Endothelial cell (in vitro differentiated cells): ENCODE measurements around the gene KLHDC10. TPM values are rescaled to one million over a fixed set of nuclear protein-coding genes. Genes with fewer than 3 reads are reported as not detected.

Experiments
- DNase-seq: peaks from one replicate; pipeline ENCODE4 v3.0.0; 2021; ENCODE audit warnings: low spot score
- H3K27ac Mint-ChIP-seq: one replicate; pipeline ENCODE4 v1.8.0; 2021; ENCODE audit warnings: mixed read lengths, inconsistent platforms; ENCODE audit not compliant: unreplicated experiment
- H3K27me3 Mint-ChIP-seq: one replicate; pipeline ENCODE4 v1.8.0; 2021; ENCODE audit warnings: mild to moderate bottlenecking, moderate library complexity, mixed read lengths, inconsistent platforms; ENCODE audit not compliant: unreplicated experiment
- H3K36me3 Mint-ChIP-seq: one replicate; pipeline ENCODE4 v1.8.0; 2021; ENCODE audit warnings: mild to moderate bottlenecking, low read depth, mixed read lengths, inconsistent platforms; ENCODE audit not compliant: unreplicated experiment
- H3K4me1 Mint-ChIP-seq: one replicate; pipeline ENCODE4 v1.8.0; 2021; ENCODE audit warnings: mild to moderate bottlenecking, mixed read lengths, inconsistent platforms; ENCODE audit not compliant: unreplicated experiment
- H3K4me3 Mint-ChIP-seq: one replicate; pipeline ENCODE4 v1.8.0; 2021; ENCODE audit warnings: mild to moderate bottlenecking, mixed read lengths, inconsistent platforms; ENCODE audit not compliant: unreplicated experiment
- H3K9me3 Mint-ChIP-seq: one replicate; pipeline ENCODE4 v1.8.0; 2021; ENCODE audit warnings: mixed read lengths, inconsistent platforms; ENCODE audit not compliant: unreplicated experiment
- total RNA-seq: library from RNA; stranded (reverse); fragmentation: NEBNext Ultra II Directional; extraction: Animal tissue kit (Norgen Biotek cat#: 25700); gene quantifications from one replicate; pipeline ENCODE4 v1.2.1, GENCODE V29; 2021; ENCODE audit not compliant: unreplicated experiment
- TF ChIP-seq, protein P1 (sequence below): fragments of 200-600 bp; sonication (generic); IDR thresholded peaks from one replicate; pipeline ENCODE4 v1.5.0; 2021; ENCODE audit warnings: antibody characterized with exemption; ENCODE audit not compliant: unreplicated experiment

Gene KLHDC10
- total RNA-seq, 1 donor from 2014 or later: 28.8 TPM

DNA sequence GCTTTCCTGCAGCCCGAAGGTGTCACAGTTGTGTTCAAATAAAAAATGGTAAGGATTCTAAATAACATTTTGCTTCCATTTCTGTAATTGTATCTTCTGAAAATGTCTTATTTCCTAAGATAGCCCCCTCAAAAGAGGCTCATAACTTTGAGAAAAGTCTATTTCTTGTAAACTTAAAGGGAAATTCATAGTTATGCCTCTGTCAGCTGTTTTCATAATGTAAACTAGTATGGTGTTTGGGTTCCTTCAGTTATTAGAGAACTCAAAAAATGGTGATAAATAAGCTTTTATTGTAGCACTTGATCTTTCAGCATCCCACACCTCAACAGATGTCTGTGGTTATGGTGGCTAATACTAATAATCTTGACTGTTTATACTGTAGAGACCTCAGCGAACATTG, 57.1 kb downstream of the KLHDC10 start:
- Mint-ChIP-seq H3K9me3 (no peaks in the 10 kb centered on the region), H3K27ac (no peak overlapping the region), H3K4me3 (no peak overlapping the region), H3K4me1 (no peaks in the 10 kb centered on the region), H3K36me3 (peaks cover 40% of the 10 kb centered on the region), H3K27me3 (peaks cover 3% of the 10 kb centered on the region)
- TF ChIP-seq, protein P1, sequence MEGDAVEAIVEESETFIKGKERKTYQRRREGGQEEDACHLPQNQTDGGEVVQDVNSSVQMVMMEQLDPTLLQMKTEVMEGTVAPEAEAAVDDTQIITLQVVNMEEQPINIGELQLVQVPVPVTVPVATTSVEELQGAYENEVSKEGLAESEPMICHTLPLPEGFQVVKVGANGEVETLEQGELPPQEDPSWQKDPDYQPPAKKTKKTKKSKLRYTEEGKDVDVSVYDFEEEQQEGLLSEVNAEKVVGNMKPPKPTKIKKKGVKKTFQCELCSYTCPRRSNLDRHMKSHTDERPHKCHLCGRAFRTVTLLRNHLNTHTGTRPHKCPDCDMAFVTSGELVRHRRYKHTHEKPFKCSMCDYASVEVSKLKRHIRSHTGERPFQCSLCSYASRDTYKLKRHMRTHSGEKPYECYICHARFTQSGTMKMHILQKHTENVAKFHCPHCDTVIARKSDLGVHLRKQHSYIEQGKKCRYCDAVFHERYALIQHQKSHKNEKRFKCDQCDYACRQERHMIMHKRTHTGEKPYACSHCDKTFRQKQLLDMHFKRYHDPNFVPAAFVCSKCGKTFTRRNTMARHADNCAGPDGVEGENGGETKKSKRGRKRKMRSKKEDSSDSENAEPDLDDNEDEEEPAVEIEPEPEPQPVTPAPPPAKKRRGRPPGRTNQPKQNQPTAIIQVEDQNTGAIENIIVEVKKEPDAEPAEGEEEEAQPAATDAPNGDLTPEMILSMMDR: no peak
- DNase-seq: no peak

DNA sequence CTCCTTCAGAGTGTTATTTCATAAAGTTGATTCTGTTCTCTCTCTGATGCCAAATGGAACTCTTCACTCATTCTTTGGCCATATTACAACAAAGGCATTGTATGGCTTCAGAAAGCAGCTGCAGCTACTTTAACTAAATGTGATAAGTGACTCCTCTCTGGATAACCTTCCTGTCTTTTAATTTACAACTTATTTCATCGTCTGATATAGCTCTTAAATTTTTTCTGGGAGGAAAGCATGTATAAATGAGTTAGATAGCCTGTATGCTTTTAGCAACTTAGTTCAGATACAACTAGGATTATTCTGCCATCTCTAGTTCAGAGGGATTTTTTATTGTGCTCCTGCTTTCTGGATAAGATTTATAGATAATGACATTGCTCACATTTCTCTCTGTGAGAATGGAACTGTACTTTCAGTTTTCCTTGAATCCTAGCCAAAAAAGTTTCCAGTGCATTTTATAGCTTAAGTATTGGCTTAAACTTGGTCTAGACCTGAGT, 57.5 kb downstream of the KLHDC10 start:
- no peak overlapping the region for H3K27ac Mint-ChIP-seq
- no peaks in the 10 kb centered on the region for H3K4me1 Mint-ChIP-seq
- TF ChIP-seq, protein P1: no peak
- peaks cover 37% of the 10 kb centered on the region for H3K36me3 Mint-ChIP-seq
- peaks cover 3% of the 10 kb centered on the region for H3K27me3 Mint-ChIP-seq
- H3K9me3 Mint-ChIP-seq: no peaks in the 10 kb centered on the region
- no peak overlapping the region for H3K4me3 Mint-ChIP-seq
- no peak for DNase-seq

DNA sequence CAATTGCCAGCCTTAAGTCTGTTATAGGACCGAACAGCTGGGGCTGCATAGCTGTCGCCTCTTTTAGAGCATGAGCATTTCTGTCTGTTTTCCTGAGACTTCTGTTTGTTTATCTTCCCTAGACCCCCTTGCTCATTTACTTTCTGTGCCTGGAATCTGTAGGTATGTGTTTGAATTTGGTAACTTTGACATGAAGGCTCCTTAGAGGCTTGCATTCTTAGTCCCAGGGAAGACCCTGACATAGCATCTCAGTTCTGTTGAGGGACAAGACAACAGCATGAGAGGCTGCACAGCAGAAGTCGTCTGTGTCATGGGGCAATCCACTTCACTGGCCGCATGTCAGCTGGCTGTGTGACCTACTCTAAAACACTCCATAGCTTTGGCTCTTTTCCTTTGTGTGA, 58.7 kb downstream of the KLHDC10 start:
- peaks cover 8% of the 10 kb centered on the region for H3K4me1 Mint-ChIP-seq
- H3K36me3 Mint-ChIP-seq: peaks cover 34% of the 10 kb centered on the region
- DNase-seq: no peak
- H3K4me3 Mint-ChIP-seq: no peak overlapping the region
- TF ChIP-seq, protein P1: no peak
- peaks cover 2% of the 10 kb centered on the region for H3K27me3 Mint-ChIP-seq
- no peaks in the 10 kb centered on the region for H3K9me3 Mint-ChIP-seq
- no peak overlapping the region for H3K27ac Mint-ChIP-seq

DNA sequence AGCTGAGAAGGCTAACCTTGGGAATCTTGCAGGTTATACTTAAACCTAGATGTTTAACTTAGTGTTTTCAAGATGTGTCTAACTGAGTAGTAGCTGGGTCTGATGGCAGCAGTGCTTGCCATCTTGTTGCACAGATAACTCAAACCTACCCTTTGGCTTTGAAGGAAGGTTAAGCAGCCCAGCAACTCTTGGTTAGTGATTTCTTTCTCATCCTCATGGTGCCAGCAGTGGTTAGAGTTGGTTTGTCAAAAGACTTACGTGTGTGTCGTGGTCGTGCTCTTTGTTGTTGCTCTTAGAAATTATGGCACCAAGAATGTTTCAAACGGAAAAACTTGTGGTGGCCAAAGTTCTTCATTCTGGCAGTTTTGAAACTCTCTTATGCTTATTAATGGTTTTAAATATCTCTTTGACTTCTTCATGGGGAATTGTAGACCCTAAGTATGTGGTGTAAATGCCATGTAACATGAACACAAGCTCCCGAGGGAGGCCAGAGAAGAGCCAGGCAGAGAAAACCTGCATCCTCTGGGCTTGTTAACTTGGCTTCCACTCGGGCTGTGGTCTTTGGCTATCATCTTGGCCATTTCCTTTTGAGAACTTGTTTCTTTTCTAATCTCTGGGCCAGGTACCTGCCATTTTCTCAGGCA, 61.0 kb downstream of the KLHDC10 start:
- DNase-seq: no peak
- H3K36me3 Mint-ChIP-seq: peaks cover 41% of the 10 kb centered on the region
- H3K4me3 Mint-ChIP-seq: no peak overlapping the region
- H3K27ac Mint-ChIP-seq: no peak overlapping the region
- no peaks in the 10 kb centered on the region for H3K9me3 Mint-ChIP-seq
- H3K4me1 Mint-ChIP-seq: peaks cover 11% of the 10 kb centered on the region
- TF ChIP-seq, protein P1: no peak
- peaks cover 4% of the 10 kb centered on the region for H3K27me3 Mint-ChIP-seq
